ENCODE measurements around the gene CD160.
"Not testable (repeated sequence)": the region's sequence is repeated elsewhere in the genome, so short reads cannot be mapped to it uniquely, and the experiment has no call there.

DNA sequence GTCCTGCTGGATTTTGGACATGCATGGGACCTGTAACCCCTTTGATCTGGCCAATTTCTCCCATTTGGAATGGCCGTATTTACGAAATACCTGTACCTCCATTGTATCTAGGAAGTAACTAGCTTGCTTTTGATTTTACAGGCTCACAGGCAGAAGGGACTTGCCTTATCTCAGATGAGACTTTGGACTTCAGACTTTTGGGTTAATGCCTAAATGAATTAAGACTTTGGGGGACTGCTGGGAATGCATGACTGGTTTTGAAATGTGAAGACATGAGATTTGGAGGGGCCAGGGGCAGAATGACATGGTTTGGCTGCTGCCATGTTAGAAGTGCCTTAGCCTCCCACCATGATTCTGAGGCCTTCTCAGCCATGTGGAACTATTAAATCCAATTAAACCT is 42.7 kb downstream of the CD160 start:
- not testable (repeated sequence) for TF ChIP-seq CTCF (IDR thresholded peaks at IDR 0.05); EZH2 (IDR thresholded peaks at IDR 0.05; ENCODE audit: borderline replicate concordance, insufficient read depth, low read depth, low read length, poor library complexity, severe bottlenecking)

All from B cell (primary cell).